HL-60 (cell line): Measurements from ENCODE around the gene SERPINA3.

Experiments used
- DNase-seq, 2 experiments: peaks; one replicate each; pipeline ENCODE4 v3.0.0-alpha.2; 2010 to 2020; ENCODE audit warnings: low read depth in 1 of 2, low spot score in 1 of 2
- H3K27ac ChIP-seq: fragments of 250-450 bp; sonication (Bioruptor Pico); replicated peaks from 2 replicates; pipeline ENCODE4 v1.5.1; 2020; ENCODE audit warnings: mild to moderate bottlenecking, moderate library complexity
- H3K27me3 ChIP-seq: fragments of 250-450 bp; sonication (Bioruptor Pico); 2 replicates; pipeline ENCODE4 v1.5.1; 2021; ENCODE audit warnings: mild to moderate bottlenecking, moderate library complexity; ENCODE audit not compliant: insufficient read depth, poor library complexity, severe bottlenecking
- H3K4me3 ChIP-seq: replicated peaks from 2 replicates; pipeline ENCODE4 v1.5.1; 2011; ENCODE audit warnings: mild to moderate bottlenecking, control low read depth, low read length; ENCODE audit not compliant: insufficient read depth
- CTCF ChIP-seq: IDR thresholded peaks from one replicate; pipeline ENCODE4 v1.5.1; 2011; ENCODE audit warnings: low read length, control low read depth, inconsistent platforms; ENCODE audit not compliant: insufficient read depth
- GABPA ChIP-seq: IDR thresholded peaks from 2 replicates; pipeline ENCODE4 v1.6.1; 2012; ENCODE audit warnings: low read depth
- POLR2AphosphoS5 ChIP-seq: IDR thresholded peaks from 2 replicates; pipeline ENCODE4 v1.6.1; 2012; ENCODE audit warnings: low read depth
- REST ChIP-seq: IDR thresholded peaks from 2 replicates; pipeline ENCODE4 v1.6.1; 2012; ENCODE audit warnings: low read depth; ENCODE audit not compliant: insufficient replicate concordance
- SPI1 ChIP-seq: IDR thresholded peaks from 2 replicates; pipeline ENCODE4 v1.6.1; 2012; ENCODE audit warnings: low read depth, mild to moderate bottlenecking, borderline replicate concordance

Gene SERPINA3

GRCh38 chr14:94581127-94581999 lies 30.8 kb upstream of the SERPINA3 start, which contains the start of gene SERPINA5:
Gene SERPINA5 (plus strand): TSS chr14:94581426. CDS start chr14:94587363, 5,937 bp downstream.
- Histone ChIP-seq H3K4me3 (no peak within 1 kb of the TSS), H3K27ac (no peak within 1 kb of the TSS), H3K27me3 (no peaks in the 10 kb centered on the region)
- TF ChIP-seq CTCF (no peak), GABPA (no peak), REST (no peak)
- no peak for DNase-seq

GRCh38 chr14:94582199-94582750 lies 29.9 kb upstream of the SERPINA3 start:
- DNase-seq = no peak
- Histone ChIP-seq H3K4me3 (no peak overlapping the region), H3K27ac (no peak overlapping the region)

More at GRCh38 chr14:94582199-94582750, 29.9 kb upstream of the SERPINA3 start:
- no peak for TF ChIP-seq GABPA
- TF ChIP-seq CTCF = no peak
- no peak for TF ChIP-seq POLR2AphosphoS5
- no peak for TF ChIP-seq SPI1
- TF ChIP-seq REST = no peak
- no peaks in the 10 kb centered on the region for H3K27me3 ChIP-seq
